H9 (cell line): ENCODE data around the gene ABCC4. TPM values are rescaled to one million over a fixed set of nuclear protein-coding genes. Genes with fewer than 3 reads are reported as not detected.
A peak's percentile ranks its signal among the peaks of the same experiment; 100 is the strongest.

Experiments used
- DNase-seq: peaks from one replicate; pipeline ENCODE4 v3.0.0-alpha.2; 2017
- H2AFZ ChIP-seq: one replicate; pipeline ENCODE4 v1.6.1; 2013; ENCODE audit warnings: mild to moderate bottlenecking, low read length, control low read depth, moderate library complexity
- H2AK5ac ChIP-seq: 2 replicates; pipeline ENCODE4 v1.6.1; 2013; ENCODE audit warnings: low read length, control low read depth, mixed read lengths; ENCODE audit not compliant: insufficient read length
- H2BK120ac ChIP-seq: one replicate; pipeline ENCODE4 v1.6.1; 2013; ENCODE audit warnings: low read depth, mild to moderate bottlenecking, low read length, control low read depth, inconsistent platforms; ENCODE audit not compliant: poor library complexity, severe bottlenecking
- H2BK12ac ChIP-seq: 2 replicates; pipeline ENCODE4 v1.6.1; 2013; ENCODE audit warnings: low read length, control low read depth, mixed read lengths, low read depth; ENCODE audit not compliant: insufficient read length
- H2BK15ac ChIP-seq: 2 replicates; pipeline ENCODE4 v1.6.1; 2013; ENCODE audit warnings: low read depth, low read length, control low read depth
- H2BK20ac ChIP-seq: one replicate; pipeline ENCODE4 v1.6.1; 2013; ENCODE audit warnings: low read depth, mild to moderate bottlenecking, low read length, control low read depth, inconsistent platforms; ENCODE audit not compliant: poor library complexity, severe bottlenecking
- H2BK5ac ChIP-seq: 2 replicates; pipeline ENCODE4 v1.6.1; 2013; ENCODE audit warnings: low read length, control low read depth, mixed read lengths; ENCODE audit not compliant: insufficient read length
- H3K14ac ChIP-seq: 2 replicates; pipeline ENCODE4 v1.6.1; 2013; ENCODE audit warnings: low read length, control low read depth; ENCODE audit not compliant: insufficient read depth
- H3K18ac ChIP-seq: 2 replicates; pipeline ENCODE4 v1.6.1; 2013; ENCODE audit warnings: low read depth, mild to moderate bottlenecking, mixed read lengths, low read length, control low read depth; ENCODE audit not compliant: insufficient read length
- H3K23ac ChIP-seq: 2 replicates; pipeline ENCODE4 v1.6.1; 2013; ENCODE audit warnings: low read length, control low read depth, mixed read lengths, low read depth; ENCODE audit not compliant: insufficient read length
- H3K23me2 ChIP-seq: 2 replicates; pipeline ENCODE4 v1.6.1; 2013; ENCODE audit warnings: low read depth, mild to moderate bottlenecking, mixed read lengths, low read length, control low read depth; ENCODE audit not compliant: insufficient read length, poor library complexity, severe bottlenecking
- H3K27ac ChIP-seq: 2 replicates; pipeline ENCODE4 v1.5.1; 2013; ENCODE audit warnings: low read length, control low read depth, mixed read lengths, low read depth; ENCODE audit not compliant: insufficient read length
- H3K27me3 ChIP-seq: 2 replicates; pipeline ENCODE4 v1.6.1; 2013; ENCODE audit warnings: low read length, control low read depth, inconsistent platforms; ENCODE audit not compliant: insufficient read depth
- H3K4ac ChIP-seq: 2 replicates; pipeline ENCODE4 v1.6.1; 2013; ENCODE audit warnings: low read depth, mild to moderate bottlenecking, control low read depth, inconsistent platforms, low read length, moderate library complexity
- H3K4me1 ChIP-seq: 2 replicates; pipeline ENCODE4 v1.6.1; 2013; ENCODE audit warnings: low read length, control low read depth, inconsistent platforms; ENCODE audit not compliant: insufficient read depth
- H3K4me2 ChIP-seq: 2 replicates; pipeline ENCODE4 v1.6.1; 2013; ENCODE audit warnings: low read length, control low read depth, mixed read lengths; ENCODE audit not compliant: insufficient read length, insufficient read depth
- H3K56ac ChIP-seq: 2 replicates; pipeline ENCODE4 v1.6.1; 2013; ENCODE audit warnings: low read depth, mild to moderate bottlenecking, mixed read lengths, low read length, control low read depth; ENCODE audit not compliant: insufficient read length
- H3K79me1 ChIP-seq: 2 replicates; pipeline ENCODE4 v1.6.1; 2013; ENCODE audit warnings: low read depth, mild to moderate bottlenecking, moderate library complexity, low read length, control low read depth, inconsistent platforms; ENCODE audit not compliant: insufficient read depth, poor library complexity, severe bottlenecking
- H3K79me2 ChIP-seq: 2 replicates; pipeline ENCODE4 v1.6.1; 2013; ENCODE audit warnings: low read length, control low read depth, inconsistent platforms; ENCODE audit not compliant: insufficient read depth
- H3K9ac ChIP-seq: 2 replicates; pipeline ENCODE4 v1.6.1; 2013; ENCODE audit warnings: low read length, control low read depth, mixed read lengths; ENCODE audit not compliant: insufficient read length; ENCODE audit errors: extremely low read depth
- H3K9me3 ChIP-seq: one replicate; pipeline ENCODE4 v1.6.1; 2013; ENCODE audit warnings: low read depth, low read length, inconsistent platforms; ENCODE audit not compliant: control insufficient read depth
- H3T11ph ChIP-seq: one replicate; pipeline ENCODE4 v1.6.1; 2013; ENCODE audit warnings: mild to moderate bottlenecking, low read length, control low read depth, inconsistent platforms
- H4K20me1 ChIP-seq: one replicate; pipeline ENCODE4 v1.6.1; 2013; ENCODE audit not compliant: control insufficient read depth, insufficient read length, insufficient read depth
- H4K5ac ChIP-seq: 2 replicates; pipeline ENCODE4 v1.6.1; 2013; ENCODE audit warnings: low read depth, mild to moderate bottlenecking, mixed read lengths, low read length, control low read depth; ENCODE audit not compliant: insufficient read length
- H4K8ac ChIP-seq: replicated peaks from 2 replicates; pipeline ENCODE4 v1.6.1; 2013; ENCODE audit warnings: low read length, control low read depth, mixed read lengths, low read depth; ENCODE audit not compliant: insufficient read length
- H4K91ac ChIP-seq: 2 replicates; pipeline ENCODE4 v1.6.1; 2013; ENCODE audit warnings: low read depth, mild to moderate bottlenecking, moderate library complexity, mixed read lengths, low read length, control low read depth; ENCODE audit not compliant: insufficient read length
- H3K27ac Mint-ChIP-seq, 3 experiments: 2 replicates in 2 of 3; 3 replicates in 1 of 3; pipeline ENCODE4 v1.8.0; 2020 to 2021; ENCODE audit warnings: mixed read lengths in 3 of 3, mild to moderate bottlenecking in 1 of 3, moderate library complexity in 1 of 3
- H3K27me3 Mint-ChIP-seq: 2 replicates; pipeline ENCODE4 v1.8.0; 2021; ENCODE audit warnings: low read depth, mild to moderate bottlenecking, moderate library complexity, mixed read lengths
- H3K36me3 Mint-ChIP-seq, 3 experiments: 2 replicates in 2 of 3; 3 replicates in 1 of 3; pipeline ENCODE4 v1.8.0; 2020 to 2021; ENCODE audit warnings: low read depth in 3 of 3, mixed read lengths in 3 of 3; ENCODE audit not compliant: insufficient read depth in 1 of 3
- H3K4me1 Mint-ChIP-seq, 2 experiments: 2 replicates each; pipeline ENCODE4 v1.8.0; 2020; ENCODE audit warnings: mixed read lengths in 2 of 2
- H3K4me3 Mint-ChIP-seq, 2 experiments: 2 replicates in 1 of 2; 3 replicates in 1 of 2; pipeline ENCODE4 v1.8.0; 2020 to 2021; ENCODE audit warnings: mild to moderate bottlenecking in 2 of 2, mixed read lengths in 2 of 2, moderate library complexity in 1 of 2
- H3K9me3 Mint-ChIP-seq, 2 experiments: 2 replicates in 1 of 2; 3 replicates in 1 of 2; pipeline ENCODE4 v1.8.0; 2020; ENCODE audit warnings: mild to moderate bottlenecking in 2 of 2, mixed read lengths in 2 of 2, moderate library complexity in 1 of 2
- WGBS: extraction: QIAGEN DNeasy Blood & Tissue Kit; methylation state at CpG from one replicate; pipeline ENCODE4 v1.1.7; 2013; ENCODE audit warnings: missing lambda C conversion rate, low lambda C conversion rate, mixed read lengths; ENCODE audit not compliant: insufficient read length; ENCODE audit errors: extremely low coverage; 5-methylcytosine and 5-hydroxymethylcytosine counted together
- total RNA-seq: library from RNA; stranded (reverse); gene quantifications from 2 replicates; pipeline ENCODE4 v1.2.1, GENCODE V29; 2021
- TF ChIP-seq, protein P1 (sequence below): fragments of 200-600 bp; sonication (generic); conservative IDR thresholded peaks from 3 replicates; pipeline ENCODE4 v1.8.0; 2021; ENCODE audit warnings: antibody characterized with exemption, mild to moderate bottlenecking

ABCC4 gene
- total RNA-seq, 1 experiment from 2014 or later = 5.9 TPM

DNA sequence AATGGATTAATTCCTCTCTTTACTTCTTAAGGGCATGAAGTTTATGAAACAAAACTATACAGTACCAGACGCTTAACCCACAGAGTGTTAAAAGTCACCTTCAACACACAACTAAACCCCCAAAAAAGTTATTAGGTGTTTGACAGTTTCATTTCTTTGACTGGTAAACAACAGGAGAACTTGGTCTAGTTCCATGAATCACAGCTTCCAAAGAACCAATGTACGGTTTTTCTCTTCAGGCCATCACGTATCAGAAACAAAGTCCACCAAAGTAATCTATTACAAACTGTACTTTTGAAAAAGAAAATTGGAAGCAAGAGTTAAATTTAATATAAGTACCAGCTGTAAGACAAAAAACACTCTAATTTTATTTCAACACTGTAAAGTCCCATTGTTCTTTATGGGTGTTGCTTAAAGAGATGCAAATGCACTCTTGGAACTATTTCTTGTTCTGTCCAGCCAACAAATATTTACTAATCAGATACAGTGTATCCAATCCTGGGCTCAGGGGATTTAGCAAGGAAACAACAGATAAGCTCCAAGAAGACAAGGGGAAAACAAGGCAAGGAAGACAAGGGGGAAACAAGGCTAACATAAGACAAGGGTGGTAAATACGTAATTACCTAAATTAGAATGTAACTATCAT is 149.2 kb downstream of the ABCC4 start:
- Histone ChIP-seq H2BK12ac (no peak overlapping the region), H4K5ac (no peak overlapping the region), H2BK120ac (no peak overlapping the region), H3K4me1 (peaks cover 6% of the 10 kb centered on the region; the same call in 1 of the 2 replicates), H3K9me3 (no peaks in the 10 kb centered on the region), H3K14ac (no peak overlapping the region), H3K23ac (no peak overlapping the region), H3K27ac (no peak overlapping the region), H3T11ph (no peak overlapping the region), H3K4me2 (no peak overlapping the region), H2AFZ (no peak overlapping the region), H2BK20ac (no peak overlapping the region), H2BK15ac (no peak overlapping the region), H2BK5ac (no peak overlapping the region), H3K18ac (no peak overlapping the region), H2AK5ac (no peak overlapping the region), H3K56ac (no peak overlapping the region), H3K27me3 (no peaks in the 10 kb centered on the region), H3K4ac (no peak overlapping the region), H4K20me1 (no peaks in the 10 kb centered on the region), H4K91ac (no peak overlapping the region), H3K79me1 (no peaks in the 10 kb centered on the region), H3K23me2 (no peaks in the 10 kb centered on the region), H4K8ac (no peak overlapping the region), H3K9ac (no peak overlapping the region), H3K79me2 (no peaks in the 10 kb centered on the region)
- no peaks in the 10 kb centered on the region for H3K9me3 Mint-ChIP-seq
- H3K36me3 Mint-ChIP-seq = peaks cover 0 to 2% (median 0%) of the 10 kb centered on the region in 3 experiments; a peak in 1 of 7 replicates
- peaks cover 5% of the 10 kb centered on the region for H3K27me3 Mint-ChIP-seq
- peak overlapping the region in 1 of 3 experiments; percentile 21; a peak in 1 of 7 replicates for H3K27ac Mint-ChIP-seq
- TF ChIP-seq, protein P1, sequence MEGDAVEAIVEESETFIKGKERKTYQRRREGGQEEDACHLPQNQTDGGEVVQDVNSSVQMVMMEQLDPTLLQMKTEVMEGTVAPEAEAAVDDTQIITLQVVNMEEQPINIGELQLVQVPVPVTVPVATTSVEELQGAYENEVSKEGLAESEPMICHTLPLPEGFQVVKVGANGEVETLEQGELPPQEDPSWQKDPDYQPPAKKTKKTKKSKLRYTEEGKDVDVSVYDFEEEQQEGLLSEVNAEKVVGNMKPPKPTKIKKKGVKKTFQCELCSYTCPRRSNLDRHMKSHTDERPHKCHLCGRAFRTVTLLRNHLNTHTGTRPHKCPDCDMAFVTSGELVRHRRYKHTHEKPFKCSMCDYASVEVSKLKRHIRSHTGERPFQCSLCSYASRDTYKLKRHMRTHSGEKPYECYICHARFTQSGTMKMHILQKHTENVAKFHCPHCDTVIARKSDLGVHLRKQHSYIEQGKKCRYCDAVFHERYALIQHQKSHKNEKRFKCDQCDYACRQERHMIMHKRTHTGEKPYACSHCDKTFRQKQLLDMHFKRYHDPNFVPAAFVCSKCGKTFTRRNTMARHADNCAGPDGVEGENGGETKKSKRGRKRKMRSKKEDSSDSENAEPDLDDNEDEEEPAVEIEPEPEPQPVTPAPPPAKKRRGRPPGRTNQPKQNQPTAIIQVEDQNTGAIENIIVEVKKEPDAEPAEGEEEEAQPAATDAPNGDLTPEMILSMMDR = no peak
- H3K4me3 Mint-ChIP-seq = no peak overlapping the region
- no peak for DNase-seq
- peaks cover 35 to 38% of the 10 kb centered on the region in 2 experiments for H3K4me1 Mint-ChIP-seq
- WGBS = no CpG with 5 or more reads among the region's 4 CpGs
